Activated B cell treated with CpG ODN at 0.5 μM for 24 hours (primary cell): ENCODE data around the gene CAMP. TPM values are rescaled to one million over a fixed set of nuclear protein-coding genes. Genes with fewer than 3 reads are reported as not detected.

ENCODE experiments used
- ATAC-seq: fragments of 200-7000 bp; cut with Tn5 transposase; one replicate; pipeline ENCODE4 v1.10.0; 2021; ENCODE audit warnings: low read depth, mild to moderate bottlenecking, moderate library complexity
- CTCF ChIA-PET: fragments of 350-600 bp; sonication (Branson Sonifier 250); formaldehyde crosslinking; loops from one replicate; lab custom pipeline; 2021; ENCODE audit warnings: antibody characterized with exemption; lab: Charles Lee
- POLR2A ChIA-PET: fragments of 350-600 bp; sonication (Branson Sonifier 250); formaldehyde crosslinking; loops from one replicate; lab custom pipeline; 2021; ENCODE audit warnings: antibody characterized with exemption; lab: Charles Lee
- DNase-seq: peaks from one replicate; pipeline ENCODE4 v3.0.0; 2022
- H3K27ac Mint-ChIP-seq: one replicate; pipeline ENCODE4 v1.8.0; 2020; ENCODE audit warnings: mixed read lengths
- H3K27me3 Mint-ChIP-seq: one replicate; pipeline ENCODE4 v1.8.0; 2021; ENCODE audit warnings: mixed read lengths
- H3K36me3 Mint-ChIP-seq: one replicate; pipeline ENCODE4 v1.8.0; 2021; ENCODE audit warnings: low read depth, mixed read lengths
- H3K4me1 Mint-ChIP-seq: one replicate; pipeline ENCODE4 v1.8.0; 2021; ENCODE audit warnings: mixed read lengths
- H3K4me3 Mint-ChIP-seq: one replicate; pipeline ENCODE4 v1.8.0; 2020; ENCODE audit warnings: mild to moderate bottlenecking, mixed read lengths
- H3K9me3 Mint-ChIP-seq: one replicate; pipeline ENCODE4 v1.8.0; 2020; ENCODE audit warnings: mixed read lengths
- intact Hi-C: fragments of 100-400 bp; cut with micrococcal nuclease; formaldehyde crosslinking; loops from one replicate; pipeline ENCODE4 v1.15.1; 2024
- total RNA-seq: library from RNA; stranded (reverse); gene quantifications from 2 replicates; pipeline ENCODE4 v1.2.3, GENCODE V29; 2022
- TF ChIP-seq, protein P1 (sequence below): fragments of 200-600 bp; IDR thresholded peaks from one replicate; pipeline ENCODE4 v1.8.0; 2022; ENCODE audit warnings: antibody characterized with exemption, mild to moderate bottlenecking

CAMP gene
- total RNA-seq, 1 donor from 2014 or later, result not detected

DNA sequence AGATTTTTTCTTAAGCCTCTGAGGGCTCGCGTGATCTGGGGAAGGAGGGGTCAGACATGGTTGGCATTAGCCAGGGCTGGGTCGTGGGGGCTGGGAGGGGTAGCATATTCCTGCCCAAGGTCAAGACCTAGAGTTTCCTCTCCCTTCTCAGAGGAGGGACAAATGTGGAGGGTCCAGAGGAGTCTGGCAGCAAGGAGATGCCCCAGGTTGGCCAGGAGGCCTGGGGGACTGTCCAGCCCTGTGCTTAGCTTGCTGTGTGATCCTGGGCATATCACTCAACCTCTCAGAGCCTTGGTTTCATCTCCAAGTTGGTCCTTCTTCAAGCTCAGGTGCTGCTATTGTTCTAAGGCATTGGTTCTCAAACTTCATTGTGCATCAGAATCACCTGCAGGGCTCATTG lies 9.1 kb upstream of the CAMP start:
- no peaks in the 10 kb centered on the region for H3K4me1 Mint-ChIP-seq
- TF ChIP-seq, protein P1, sequence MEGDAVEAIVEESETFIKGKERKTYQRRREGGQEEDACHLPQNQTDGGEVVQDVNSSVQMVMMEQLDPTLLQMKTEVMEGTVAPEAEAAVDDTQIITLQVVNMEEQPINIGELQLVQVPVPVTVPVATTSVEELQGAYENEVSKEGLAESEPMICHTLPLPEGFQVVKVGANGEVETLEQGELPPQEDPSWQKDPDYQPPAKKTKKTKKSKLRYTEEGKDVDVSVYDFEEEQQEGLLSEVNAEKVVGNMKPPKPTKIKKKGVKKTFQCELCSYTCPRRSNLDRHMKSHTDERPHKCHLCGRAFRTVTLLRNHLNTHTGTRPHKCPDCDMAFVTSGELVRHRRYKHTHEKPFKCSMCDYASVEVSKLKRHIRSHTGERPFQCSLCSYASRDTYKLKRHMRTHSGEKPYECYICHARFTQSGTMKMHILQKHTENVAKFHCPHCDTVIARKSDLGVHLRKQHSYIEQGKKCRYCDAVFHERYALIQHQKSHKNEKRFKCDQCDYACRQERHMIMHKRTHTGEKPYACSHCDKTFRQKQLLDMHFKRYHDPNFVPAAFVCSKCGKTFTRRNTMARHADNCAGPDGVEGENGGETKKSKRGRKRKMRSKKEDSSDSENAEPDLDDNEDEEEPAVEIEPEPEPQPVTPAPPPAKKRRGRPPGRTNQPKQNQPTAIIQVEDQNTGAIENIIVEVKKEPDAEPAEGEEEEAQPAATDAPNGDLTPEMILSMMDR, result no peak
- no peaks in the 10 kb centered on the region for H3K27me3 Mint-ChIP-seq
- intact Hi-C loops, result no loop called here
- no peak for ATAC-seq
- H3K36me3 Mint-ChIP-seq, result no peaks in the 10 kb centered on the region
- H3K27ac Mint-ChIP-seq, result no peak overlapping the region
- CTCF ChIA-PET, result no interaction called here
- no peak overlapping the region for H3K4me3 Mint-ChIP-seq
- H3K9me3 Mint-ChIP-seq, result no peaks in the 10 kb centered on the region
- POLR2A ChIA-PET, result no interaction called here
- DNase-seq, result no peak

DNA sequence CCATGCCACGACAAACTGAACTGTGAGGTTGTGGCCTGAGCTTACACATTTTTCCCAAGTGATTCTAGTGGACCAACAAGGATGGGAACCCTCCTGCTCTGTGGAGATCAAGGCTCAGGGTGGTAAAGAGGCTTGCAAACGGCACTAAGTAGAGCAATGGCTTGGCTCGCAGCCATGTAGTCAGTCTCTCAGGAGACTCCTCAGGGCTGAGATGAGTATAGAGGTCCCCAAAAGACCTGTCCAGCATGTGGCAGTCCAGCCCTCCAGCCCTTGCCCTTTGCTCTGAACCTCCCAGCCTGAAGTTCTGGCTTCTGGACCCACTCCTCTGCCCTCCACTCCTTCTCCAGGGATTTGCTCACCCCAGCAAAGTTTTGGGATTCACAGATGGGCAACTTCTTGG lies 8.3 kb upstream of the CAMP start:
- CTCF ChIA-PET, result no interaction called here
- Mint-ChIP-seq H3K4me3 (no peak overlapping the region), H3K9me3 (no peaks in the 10 kb centered on the region), H3K27ac (no peak overlapping the region), H3K36me3 (no peaks in the 10 kb centered on the region), H3K27me3 (no peaks in the 10 kb centered on the region), H3K4me1 (no peaks in the 10 kb centered on the region)
- no peak for DNase-seq
- POLR2A ChIA-PET, result no interaction called here
- ATAC-seq, result no peak
- TF ChIP-seq, protein P1, result no peak
- intact Hi-C loops, result no loop called here

DNA sequence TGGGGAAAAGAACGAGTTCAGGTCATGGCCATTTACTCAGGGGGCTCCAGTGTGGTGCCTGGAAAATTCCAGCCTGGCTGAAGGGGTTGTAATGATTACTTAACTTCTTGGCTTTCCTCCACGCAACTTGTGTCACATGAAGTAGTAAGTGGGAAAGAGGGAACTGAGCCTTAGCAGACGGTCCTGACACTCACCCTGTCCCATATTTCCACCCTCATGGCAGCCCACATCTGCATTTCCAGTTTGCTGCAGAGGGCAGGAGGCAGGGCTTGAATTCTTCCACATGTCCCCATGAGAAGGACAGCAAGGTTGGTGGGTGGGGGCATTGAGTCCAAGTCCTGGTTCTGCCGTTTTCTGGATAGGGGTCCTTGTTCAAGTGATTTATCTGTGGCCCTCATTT lies 7.8 kb upstream of the CAMP start:
- H3K4me1 Mint-ChIP-seq, result no peaks in the 10 kb centered on the region
- no peaks in the 10 kb centered on the region for H3K9me3 Mint-ChIP-seq
- ChIA-PET POLR2A (no interaction called here), CTCF (no interaction called here)
- H3K4me3 Mint-ChIP-seq, result no peak overlapping the region
- no peak overlapping the region for H3K27ac Mint-ChIP-seq
- intact Hi-C loops, result no loop called here
- TF ChIP-seq, protein P1, result no peak
- ATAC-seq (no peak), DNase-seq (no peak)
- no peaks in the 10 kb centered on the region for H3K27me3 Mint-ChIP-seq
- H3K36me3 Mint-ChIP-seq, result no peaks in the 10 kb centered on the region

DNA sequence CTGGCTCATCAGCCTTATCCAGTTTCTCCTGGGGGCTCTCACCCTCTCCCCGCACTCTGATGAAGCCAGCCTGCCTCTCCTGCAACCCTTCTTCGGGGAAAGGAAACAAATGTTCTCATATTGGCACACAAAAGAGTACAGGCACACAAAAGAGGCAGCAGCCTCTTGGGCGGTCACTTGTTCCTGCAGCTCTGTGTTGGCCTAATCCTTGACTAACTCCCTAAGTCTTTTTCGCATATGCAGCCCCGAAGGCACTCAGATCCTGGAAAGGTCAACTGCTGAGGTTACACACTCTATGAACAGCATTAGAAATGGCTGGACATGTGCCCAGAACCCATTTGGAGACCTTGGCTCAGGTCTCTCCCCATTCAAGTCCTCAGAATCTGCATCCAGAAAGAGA lies 7.4 kb upstream of the CAMP start:
- Mint-ChIP-seq H3K36me3 (no peaks in the 10 kb centered on the region), H3K27me3 (no peaks in the 10 kb centered on the region), H3K9me3 (no peaks in the 10 kb centered on the region), H3K27ac (no peak overlapping the region), H3K4me3 (no peak overlapping the region), H3K4me1 (no peaks in the 10 kb centered on the region)
- DNase-seq (no peak), ATAC-seq (no peak)
- CTCF ChIA-PET, result no interaction called here
- intact Hi-C loops, result no loop called here
- TF ChIP-seq, protein P1, result no peak
- POLR2A ChIA-PET, result no interaction called here

DNA sequence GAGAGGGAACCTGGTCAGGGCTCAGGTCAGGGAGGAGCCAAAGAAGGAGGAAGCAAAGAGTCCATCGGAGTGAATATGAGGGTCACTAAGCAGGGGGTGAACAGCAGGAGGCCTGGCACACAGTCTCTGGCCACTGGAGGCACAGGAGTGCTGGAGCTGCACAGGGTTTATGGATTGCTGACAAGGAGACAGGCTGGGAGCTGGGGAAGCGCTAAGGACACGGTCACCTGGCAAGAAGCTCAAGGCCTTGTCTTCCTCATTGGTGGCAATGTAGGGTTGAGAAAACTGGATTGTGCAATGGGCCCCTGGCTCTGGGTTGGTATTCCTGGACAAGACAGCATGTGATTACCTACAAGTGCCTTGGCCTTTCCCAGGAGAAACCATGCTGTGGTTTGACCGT lies 5.8 kb upstream of the CAMP start:
- Mint-ChIP-seq H3K4me1 (peaks cover 14% of the 10 kb centered on the region), H3K27ac (no peak overlapping the region), H3K9me3 (no peaks in the 10 kb centered on the region), H3K4me3 (no peak overlapping the region), H3K36me3 (no peaks in the 10 kb centered on the region), H3K27me3 (no peaks in the 10 kb centered on the region)
- TF ChIP-seq, protein P1, result no peak
- intact Hi-C loops, result no loop called here
- CTCF ChIA-PET, result no interaction called here
- DNase-seq (no peak), ATAC-seq (no peak)
- POLR2A ChIA-PET, result no interaction called here
